RWPE2 (cell line): Measurements from ENCODE around the gene MMP10.
A peak's percentile ranks its signal among the peaks of the same experiment; 100 is the strongest.

ENCODE experiments used
- ATAC-seq: fragments of 200-7000 bp; cut with Tn5 transposase; 3 replicates; pipeline ENCODE4 v1.9.1; 2021; ENCODE audit warnings: low read depth
- DNase-seq: peaks from one replicate; pipeline ENCODE4 v3.0.0-alpha.2; 2020; ENCODE audit warnings: low spot score
- H3K27ac ChIP-seq: fragments of 450-650 bp; 2 replicates; pipeline ENCODE4 v1.5.1; 2017; ENCODE audit warnings: mild to moderate bottlenecking; ENCODE audit not compliant: poor library complexity, severe bottlenecking
- H3K27me3 ChIP-seq: fragments of 250-450 bp; sonication (Bioruptor Pico); 2 replicates; pipeline ENCODE4 v1.5.1; 2021; ENCODE audit warnings: mild to moderate bottlenecking, moderate library complexity; ENCODE audit not compliant: insufficient read depth, poor library complexity, severe bottlenecking
- H3K36me3 ChIP-seq: fragments of 250-450 bp; sonication (Bioruptor Pico); 2 replicates; pipeline ENCODE4 v1.5.1; 2020; ENCODE audit warnings: low read depth, mild to moderate bottlenecking, moderate library complexity
- H3K4me1 ChIP-seq: fragments of 250-450 bp; sonication (Bioruptor Pico); 2 replicates; pipeline ENCODE4 v1.5.1; 2021; ENCODE audit warnings: mild to moderate bottlenecking, moderate library complexity; ENCODE audit not compliant: insufficient read depth, poor library complexity, severe bottlenecking
- H3K4me3 ChIP-seq: fragments of 250-450 bp; sonication (Bioruptor Pico); 2 replicates; pipeline ENCODE4 v1.5.1; 2021; ENCODE audit warnings: mild to moderate bottlenecking, moderate library complexity; ENCODE audit not compliant: severe bottlenecking
- H3K9me3 ChIP-seq: fragments of 250-450 bp; sonication (Bioruptor Pico); 2 replicates; pipeline ENCODE4 v1.5.1; 2021; ENCODE audit warnings: mild to moderate bottlenecking, moderate library complexity; ENCODE audit not compliant: severe bottlenecking
- CTCF ChIP-seq: fragments of 450-650 bp; IDR thresholded peaks from one replicate; pipeline ENCODE4 v1.5.1; 2017; ENCODE audit warnings: mild to moderate bottlenecking, moderate library complexity; ENCODE audit not compliant: poor library complexity, severe bottlenecking

Gene MMP10

GRCh38 chr11:102793677-102794290 is 13.4 kb upstream of the MMP10 start:
- H3K27ac ChIP-seq, result no peak overlapping the region
- no peaks in the 10 kb centered on the region for H3K9me3 ChIP-seq
- H3K4me1 ChIP-seq, result peaks cover 13% of the 10 kb centered on the region
- DNase-seq, result no peak
- H3K4me3 ChIP-seq, result no peak overlapping the region
- no peak for TF ChIP-seq CTCF
- no peaks in the 10 kb centered on the region for H3K36me3 ChIP-seq
- H3K27me3 ChIP-seq, result no peaks in the 10 kb centered on the region
- no peak for ATAC-seq

GRCh38 chr11:102792604-102793003 is 12.2 kb upstream of the MMP10 start:
- Histone ChIP-seq H3K4me3 (no peak overlapping the region), H3K4me1 (peaks cover 8% of the 10 kb centered on the region), H3K27ac (no peak overlapping the region), H3K36me3 (no peaks in the 10 kb centered on the region), H3K9me3 (no peaks in the 10 kb centered on the region), H3K27me3 (no peaks in the 10 kb centered on the region)
- no peak for DNase-seq
- ATAC-seq, result no peak
- no peak for TF ChIP-seq CTCF

GRCh38 chr11:102791271-102792036 is 11.0 kb upstream of the MMP10 start:
- Histone ChIP-seq H3K27ac (no peak overlapping the region), H3K27me3 (no peaks in the 10 kb centered on the region), H3K36me3 (no peaks in the 10 kb centered on the region), H3K4me3 (no peak overlapping the region), H3K9me3 (no peaks in the 10 kb centered on the region), H3K4me1 (peaks cover 8% of the 10 kb centered on the region)
- no peak for TF ChIP-seq CTCF
- DNase-seq (no peak), ATAC-seq (peak; percentile 63; the same call in 2 of the 3 replicates)

GRCh38 chr11:102788334-102788995 is 8.0 kb upstream of the MMP10 start:
- H3K27me3 ChIP-seq, result no peaks in the 10 kb centered on the region
- ATAC-seq (no peak), DNase-seq (no peak)
- peaks cover 15% of the 10 kb centered on the region for H3K4me1 ChIP-seq
- H3K27ac ChIP-seq, result no peak overlapping the region
- no peak overlapping the region for H3K4me3 ChIP-seq
- TF ChIP-seq CTCF, result no peak
- no peaks in the 10 kb centered on the region for H3K36me3 ChIP-seq
- no peaks in the 10 kb centered on the region for H3K9me3 ChIP-seq
